AG08396 (cell line): ENCODE measurements around the gene EFNA5.

Source experiments
- DNase-seq: peaks from one replicate; pipeline ENCODE4 v3.0.0; 2012; ENCODE audit warnings: low spot score, mixed read lengths

The EFNA5 gene

GRCh38 chr5:107639990-107640389 is 30.7 kb downstream of the EFNA5 start:
- no peak for DNase-seq

- no peak for DNase-seq
Observed at GRCh38 chr5:107636555-107636954, 34.2 kb downstream of the EFNA5 start.

- DNase-seq = no peak
Observed at GRCh38 chr5:107636068-107636467, 34.7 kb downstream of the EFNA5 start.

- no peak for DNase-seq
Observed at GRCh38 chr5:107634981-107635848, 35.5 kb downstream of the EFNA5 start.

- peak; percentile 3 for DNase-seq
Observed at GRCh38 chr5:107633171-107633901, 37.4 kb downstream of the EFNA5 start.

- no peak for DNase-seq
Observed at GRCh38 chr5:107631805-107632362, 38.9 kb downstream of the EFNA5 start.

GRCh38 chr5:107630184-107630583 is 40.6 kb downstream of the EFNA5 start:
- DNase-seq = no peak

GRCh38 chr5:107624235-107624634 is 46.5 kb downstream of the EFNA5 start:
- no peak for DNase-seq

GRCh38 chr5:107621089-107621488 is 49.6 kb downstream of the EFNA5 start:
- no peak for DNase-seq

- DNase-seq = no peak
Observed at GRCh38 chr5:107619781-107620180, 51.0 kb downstream of the EFNA5 start.

GRCh38 chr5:107618242-107618641 is 52.5 kb downstream of the EFNA5 start:
- no peak for DNase-seq

- no peak for DNase-seq
Observed at GRCh38 chr5:107617052-107617451, 53.7 kb downstream of the EFNA5 start.

- DNase-seq = no peak
Observed at GRCh38 chr5:107616213-107616612, 54.5 kb downstream of the EFNA5 start.

- no peak for DNase-seq
Observed at GRCh38 chr5:107615299-107615817, 55.4 kb downstream of the EFNA5 start.

- DNase-seq = no peak
Observed at GRCh38 chr5:107612541-107612940, 58.2 kb downstream of the EFNA5 start.

- no peak for DNase-seq
Observed at GRCh38 chr5:107610798-107611197, 59.9 kb downstream of the EFNA5 start.

GRCh38 chr5:107607671-107608345 is 62.9 kb downstream of the EFNA5 start:
- DNase-seq = no peak

GRCh38 chr5:107607196-107607595 is 63.5 kb downstream of the EFNA5 start:
- DNase-seq = no peak

GRCh38 chr5:107605596-107606125 is 65.1 kb downstream of the EFNA5 start:
- DNase-seq = no peak

- peak; percentile 6 for DNase-seq
Observed at GRCh38 chr5:107604990-107605389, 65.7 kb downstream of the EFNA5 start.

GRCh38 chr5:107604146-107604910 is 66.4 kb downstream of the EFNA5 start:
- no peak for DNase-seq
